Mesendoderm (in vitro differentiated cells): Measurements from ENCODE around the gene KRT80.
A peak's percentile ranks its signal among the peaks of the same experiment; 100 is the strongest.

Experiments
- DNase-seq: peaks from one replicate; pipeline ENCODE4 v3.0.0; 2013
- H2AK5ac ChIP-seq: 2 replicates; pipeline ENCODE4 v1.6.1; 2013; ENCODE audit warnings: low read length, inconsistent platforms
- H2BK120ac ChIP-seq: 2 replicates; pipeline ENCODE4 v1.6.1; 2013; ENCODE audit warnings: low read depth, mild to moderate bottlenecking, low read length, moderate library complexity, mixed read lengths
- H2BK15ac ChIP-seq: replicated peaks from 2 replicates; pipeline ENCODE4 v1.6.1; 2013; ENCODE audit warnings: low read depth, mild to moderate bottlenecking, moderate library complexity
- H2BK5ac ChIP-seq: 2 replicates; pipeline ENCODE4 v1.6.1; 2013; ENCODE audit warnings: low read length, inconsistent platforms
- H3K18ac ChIP-seq: 2 replicates; pipeline ENCODE4 v1.6.1; 2013; ENCODE audit warnings: mild to moderate bottlenecking, low read length, mixed read lengths
- H3K23ac ChIP-seq: one replicate; pipeline ENCODE4 v1.6.1; 2013; ENCODE audit warnings: low read length
- H3K27ac ChIP-seq: 2 replicates; pipeline ENCODE4 v1.5.1; 2013; ENCODE audit warnings: low read depth, mild to moderate bottlenecking, inconsistent platforms, low read length, moderate library complexity
- H3K27me3 ChIP-seq: 2 replicates; pipeline ENCODE4 v1.6.1; 2013; ENCODE audit warnings: low read length, control low read depth, mild to moderate bottlenecking, inconsistent platforms; ENCODE audit not compliant: insufficient read depth, poor library complexity
- H3K36me3 ChIP-seq: 2 replicates; pipeline ENCODE4 v1.6.1; 2013; ENCODE audit warnings: low read length, inconsistent platforms; ENCODE audit not compliant: control insufficient read depth, insufficient read depth
- H3K4ac ChIP-seq: one replicate; pipeline ENCODE4 v1.6.1; 2013; ENCODE audit warnings: low read depth, mild to moderate bottlenecking, low read length, moderate library complexity
- H3K4me1 ChIP-seq: 2 replicates; pipeline ENCODE4 v1.6.1; 2013; ENCODE audit warnings: low read depth, low read length, inconsistent platforms; ENCODE audit not compliant: control insufficient read depth
- H3K4me2 ChIP-seq: 2 replicates; pipeline ENCODE4 v1.6.1; 2013; ENCODE audit warnings: low read length
- H3K4me3 ChIP-seq: 2 replicates; pipeline ENCODE4 v1.5.1; 2013; ENCODE audit warnings: mild to moderate bottlenecking, low read length
- H3K56ac ChIP-seq: one replicate; pipeline ENCODE4 v1.6.1; 2013; ENCODE audit warnings: low read length
- H3K79me1 ChIP-seq: 2 replicates; pipeline ENCODE4 v1.6.1; 2013; ENCODE audit warnings: low read length, inconsistent platforms
- H3K79me2 ChIP-seq: 2 replicates; pipeline ENCODE4 v1.6.1; 2013; ENCODE audit warnings: mild to moderate bottlenecking, low read length; ENCODE audit not compliant: control insufficient read depth, insufficient read depth
- H3K9ac ChIP-seq: 2 replicates; pipeline ENCODE4 v1.6.1; 2013; ENCODE audit warnings: low read length, inconsistent platforms
- H4K5ac ChIP-seq: one replicate; pipeline ENCODE4 v1.6.1; 2013; ENCODE audit warnings: low read length
- H4K8ac ChIP-seq: one replicate; pipeline ENCODE4 v1.6.1; 2013; ENCODE audit warnings: low read depth, mild to moderate bottlenecking, control low read depth, low read length, moderate library complexity
- WGBS: extraction: QIAGEN DNeasy Blood & Tissue Kit; methylation state at CpG from one replicate; pipeline ENCODE4 v1.1.7; 2013; ENCODE audit warnings: low lambda C conversion rate, missing lambda C conversion rate; ENCODE audit not compliant: insufficient coverage; ENCODE audit errors: extremely low coverage; 5-methylcytosine and 5-hydroxymethylcytosine counted together

The KRT80 gene

DNA sequence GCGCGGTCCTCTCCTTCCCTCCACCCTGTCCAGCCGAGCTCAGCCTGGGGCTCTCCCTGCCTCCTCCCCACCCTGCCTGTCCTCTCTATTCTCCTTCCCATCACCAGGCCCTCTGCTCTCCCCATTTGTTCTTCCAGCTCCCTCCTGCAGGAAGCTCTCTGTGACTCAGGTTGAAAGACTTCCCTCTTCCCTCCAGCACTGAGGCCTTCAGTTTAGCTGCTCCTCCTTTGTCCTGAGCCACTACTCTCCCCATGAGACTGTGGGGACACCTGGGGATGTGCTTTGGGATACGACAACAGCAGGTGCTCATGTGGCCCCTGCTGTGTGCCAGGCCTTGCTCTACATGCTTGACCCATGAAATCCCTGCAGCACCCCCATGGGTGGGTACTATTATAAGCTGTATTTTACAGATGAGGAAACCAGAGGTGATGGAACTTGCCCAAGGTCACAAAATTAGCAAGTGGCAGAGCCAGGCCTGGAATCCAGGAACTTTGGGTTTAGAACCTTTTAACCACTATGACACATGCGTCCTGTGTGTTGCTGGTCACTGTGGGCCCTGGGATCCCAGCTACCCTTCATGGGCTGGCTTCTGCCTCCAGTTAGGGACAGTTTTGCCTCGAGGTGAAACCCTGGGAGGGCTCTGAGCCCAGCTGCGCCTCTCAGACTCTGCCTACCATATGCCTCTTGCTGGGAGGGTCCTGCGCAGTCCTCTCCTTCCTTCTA is 5.5 kb downstream of the KRT80 start:
- Histone ChIP-seq H3K4me3 (no peak overlapping the region), H2AK5ac (no peak overlapping the region), H3K79me1 (no peaks in the 10 kb centered on the region), H3K4ac (no peak overlapping the region), H3K4me1 (peaks cover 8% of the 10 kb centered on the region), H3K27ac (peak overlapping the region; percentile 32), H3K79me2 (no peaks in the 10 kb centered on the region), H2BK120ac (no peak overlapping the region), H3K9ac (no peak overlapping the region), H3K18ac (no peak overlapping the region), H4K8ac (no peak overlapping the region), H2BK5ac (no peak overlapping the region), H3K23ac (no peak overlapping the region), H3K56ac (peak overlapping the region; percentile 56), H3K4me2 (no peak overlapping the region), H3K36me3 (no peaks in the 10 kb centered on the region), H2BK15ac (no peak overlapping the region), H4K5ac (no peak overlapping the region), H3K27me3 (no peaks in the 10 kb centered on the region)
- no CpG with 5 or more reads among the region's 8 CpGs for WGBS
- peak; percentile 95 for DNase-seq

DNA sequence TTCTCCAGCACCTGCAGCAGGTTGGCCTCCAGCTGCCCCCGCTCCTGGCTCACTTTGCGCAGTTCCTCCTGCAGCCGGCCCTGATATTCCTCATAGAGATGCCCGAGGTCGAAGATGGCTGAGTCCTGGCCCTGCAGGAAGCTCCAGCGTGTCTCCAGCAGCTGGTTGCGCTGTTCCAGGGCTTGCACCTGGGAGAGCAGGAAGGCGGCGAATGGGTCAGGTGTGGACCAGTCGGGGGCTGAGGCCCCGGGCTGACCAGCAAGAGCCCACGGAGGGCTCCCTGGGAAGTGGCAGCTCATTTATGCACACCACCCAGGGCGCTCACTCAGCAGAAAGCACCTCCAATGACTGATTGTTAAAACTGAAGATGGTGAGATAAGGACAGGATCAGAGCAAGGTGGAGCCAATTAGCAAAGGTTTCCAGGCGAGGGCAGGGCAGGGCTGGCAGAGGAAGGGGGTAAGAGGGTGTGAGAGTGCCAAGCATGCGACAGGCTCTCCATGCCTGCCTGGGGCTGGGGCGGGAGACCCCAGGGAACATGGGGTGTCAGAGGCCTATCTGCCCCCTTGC is 6.3 kb downstream of the KRT80 start:
- no peak overlapping the region for H3K4ac ChIP-seq
- no peak overlapping the region for H3K18ac ChIP-seq
- H3K9ac ChIP-seq = no peak overlapping the region
- no peaks in the 10 kb centered on the region for H3K79me1 ChIP-seq
- peak overlapping the region; percentile 55 for H2AK5ac ChIP-seq
- no CpG with 5 or more reads among the region's 16 CpGs for WGBS
- H3K36me3 ChIP-seq = no peaks in the 10 kb centered on the region
- H4K8ac ChIP-seq = no peak overlapping the region
- H2BK120ac ChIP-seq = no peak overlapping the region
- no peak overlapping the region for H4K5ac ChIP-seq
- H3K4me1 ChIP-seq = peaks cover 8% of the 10 kb centered on the region
- H3K23ac ChIP-seq = no peak overlapping the region
- H3K4me3 ChIP-seq = no peak overlapping the region
- no peaks in the 10 kb centered on the region for H3K27me3 ChIP-seq
- no peak overlapping the region for H3K27ac ChIP-seq
- H3K56ac ChIP-seq = peak overlapping the region; percentile 56
- H3K79me2 ChIP-seq = no peaks in the 10 kb centered on the region
- no peak overlapping the region for H2BK5ac ChIP-seq
- peak; percentile 46 for DNase-seq
- no peak overlapping the region for H2BK15ac ChIP-seq
- H3K4me2 ChIP-seq = no peak overlapping the region

- Histone ChIP-seq H3K36me3 (no peaks in the 10 kb centered on the region), H3K4ac (no peak overlapping the region), H3K4me1 (peaks cover 8% of the 10 kb centered on the region), H3K23ac (no peak overlapping the region), H3K79me1 (no peaks in the 10 kb centered on the region), H3K27me3 (no peaks in the 10 kb centered on the region), H4K8ac (no peak overlapping the region), H3K4me2 (no peak overlapping the region), H4K5ac (no peak overlapping the region), H3K56ac (no peak overlapping the region), H2AK5ac (peak overlapping the region; percentile 32), H3K27ac (no peak overlapping the region), H3K4me3 (no peak overlapping the region), H2BK5ac (no peak overlapping the region), H2BK120ac (no peak overlapping the region), H3K9ac (no peak overlapping the region), H3K18ac (no peak overlapping the region), H2BK15ac (no peak overlapping the region), H3K79me2 (no peaks in the 10 kb centered on the region)
- DNase-seq = no peak
- WGBS = no CpG with 5 or more reads among the region's 6 CpGs
Measured at GRCh38 chr12:52184813-52185212, 7.0 kb downstream of the KRT80 start.

DNA sequence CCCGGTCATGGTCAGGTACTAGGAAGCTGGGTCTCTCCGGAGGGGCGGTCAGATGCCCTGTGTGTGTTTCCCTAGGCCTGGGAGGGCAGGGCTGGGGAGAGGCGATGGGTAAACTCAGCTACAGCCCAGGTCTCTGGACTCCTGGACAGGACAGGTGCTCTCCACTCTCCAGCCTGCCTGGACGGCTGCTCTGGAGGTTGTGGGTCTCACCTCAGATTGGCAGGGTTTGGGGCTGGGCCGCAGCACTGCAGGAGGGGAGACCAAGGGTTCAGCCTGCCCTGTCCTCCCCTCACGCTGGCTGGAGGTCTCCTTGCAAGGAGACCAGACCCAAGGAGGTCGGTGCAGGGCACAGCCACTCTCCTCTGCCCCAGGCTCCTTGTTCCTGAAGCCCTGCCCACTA is 7.8 kb downstream of the KRT80 start:
- no CpG with 5 or more reads among the region's 8 CpGs for WGBS
- Histone ChIP-seq H3K27me3 (no peaks in the 10 kb centered on the region), H3K27ac (no peak overlapping the region), H2AK5ac (no peak overlapping the region), H3K79me1 (no peaks in the 10 kb centered on the region), H2BK15ac (no peak overlapping the region), H3K4ac (no peak overlapping the region), H3K4me2 (no peak overlapping the region), H2BK120ac (no peak overlapping the region), H3K79me2 (no peaks in the 10 kb centered on the region), H3K4me1 (peaks cover 8% of the 10 kb centered on the region), H3K9ac (peak overlapping the region; percentile 26), H3K56ac (peak overlapping the region; percentile 62), H3K4me3 (no peak overlapping the region), H4K5ac (no peak overlapping the region), H4K8ac (no peak overlapping the region), H2BK5ac (peak overlapping the region; percentile 16), H3K36me3 (no peaks in the 10 kb centered on the region), H3K23ac (no peak overlapping the region), H3K18ac (no peak overlapping the region)
- no peak for DNase-seq

DNA sequence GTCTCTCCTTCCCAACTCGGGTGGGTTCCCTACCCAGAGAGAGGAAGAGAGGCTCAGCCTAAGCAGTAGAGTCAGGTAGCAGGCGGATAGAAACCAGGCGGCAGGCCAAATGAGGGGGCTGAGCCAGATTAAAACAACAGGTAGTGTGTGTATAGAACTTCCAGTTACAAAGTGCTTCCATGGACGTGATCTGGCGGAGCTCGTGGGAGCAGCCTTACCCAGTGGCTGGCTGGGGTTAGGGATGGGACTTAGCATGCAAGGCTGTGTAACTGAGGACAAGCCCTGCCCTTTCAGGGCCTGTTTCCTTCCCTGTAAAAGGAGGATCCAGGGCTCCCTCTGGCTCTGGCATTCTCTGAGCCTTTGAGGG is 8.3 kb downstream of the KRT80 start:
- Histone ChIP-seq H2AK5ac (no peak overlapping the region), H3K79me2 (no peaks in the 10 kb centered on the region), H3K27me3 (no peaks in the 10 kb centered on the region), H2BK120ac (peak overlapping the region; percentile 7), H4K8ac (no peak overlapping the region), H3K27ac (no peak overlapping the region), H3K4ac (no peak overlapping the region), H3K9ac (peak overlapping the region; percentile 26), H3K36me3 (no peaks in the 10 kb centered on the region), H3K18ac (peak overlapping the region; percentile 6), H2BK15ac (no peak overlapping the region), H3K79me1 (no peaks in the 10 kb centered on the region), H4K5ac (no peak overlapping the region), H3K23ac (no peak overlapping the region), H3K4me2 (no peak overlapping the region), H3K4me1 (peaks cover 8% of the 10 kb centered on the region), H3K4me3 (no peak overlapping the region), H3K56ac (peak overlapping the region; percentile 62), H2BK5ac (no peak overlapping the region)
- DNase-seq = no peak
- WGBS = no CpG with 5 or more reads among the region's 6 CpGs
